Measurements from ENCODE around the gene IRS2.

DNA sequence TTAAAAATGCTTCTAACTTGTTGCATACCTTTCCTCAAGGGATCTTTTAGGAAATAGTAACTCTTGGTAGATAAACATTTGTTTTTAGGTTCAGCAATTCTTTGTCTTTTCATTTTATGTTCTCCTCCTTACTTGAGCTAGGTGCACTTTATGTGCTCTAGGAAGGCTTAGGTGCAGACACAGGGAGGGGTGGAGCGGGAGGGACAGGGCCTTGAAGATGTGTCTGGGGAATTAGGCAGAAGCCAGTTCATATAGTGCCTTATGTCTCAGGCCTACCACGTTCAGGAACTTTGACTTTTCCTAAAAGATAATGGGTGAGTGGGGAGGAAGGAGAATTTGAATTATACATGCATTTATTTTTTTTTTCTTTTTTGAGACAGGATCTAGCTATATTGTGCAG lies 37.7 kb downstream of the IRS2 start:
- TF ChIP-seq, protein P1, sequence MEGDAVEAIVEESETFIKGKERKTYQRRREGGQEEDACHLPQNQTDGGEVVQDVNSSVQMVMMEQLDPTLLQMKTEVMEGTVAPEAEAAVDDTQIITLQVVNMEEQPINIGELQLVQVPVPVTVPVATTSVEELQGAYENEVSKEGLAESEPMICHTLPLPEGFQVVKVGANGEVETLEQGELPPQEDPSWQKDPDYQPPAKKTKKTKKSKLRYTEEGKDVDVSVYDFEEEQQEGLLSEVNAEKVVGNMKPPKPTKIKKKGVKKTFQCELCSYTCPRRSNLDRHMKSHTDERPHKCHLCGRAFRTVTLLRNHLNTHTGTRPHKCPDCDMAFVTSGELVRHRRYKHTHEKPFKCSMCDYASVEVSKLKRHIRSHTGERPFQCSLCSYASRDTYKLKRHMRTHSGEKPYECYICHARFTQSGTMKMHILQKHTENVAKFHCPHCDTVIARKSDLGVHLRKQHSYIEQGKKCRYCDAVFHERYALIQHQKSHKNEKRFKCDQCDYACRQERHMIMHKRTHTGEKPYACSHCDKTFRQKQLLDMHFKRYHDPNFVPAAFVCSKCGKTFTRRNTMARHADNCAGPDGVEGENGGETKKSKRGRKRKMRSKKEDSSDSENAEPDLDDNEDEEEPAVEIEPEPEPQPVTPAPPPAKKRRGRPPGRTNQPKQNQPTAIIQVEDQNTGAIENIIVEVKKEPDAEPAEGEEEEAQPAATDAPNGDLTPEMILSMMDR (IDR thresholded peaks at IDR 0.05) = no peak
- TF ChIP-seq POLR2A (IDR thresholded peaks at IDR 0.05) = no peak

Data from body of pancreas (tissue), 4 donors.